K562 (cell line): ENCODE measurements around the gene TLR6. TPM values are rescaled to one million over a fixed set of nuclear protein-coding genes. Genes with fewer than 3 reads are reported as not detected.
A peak's percentile ranks its signal among the peaks of the same experiment; 100 is the strongest.

Experiments used
- ARID1B ChIP-seq: fragments of 450-650 bp; IDR thresholded peaks from 2 replicates; pipeline ENCODE4 v1.6.1; 2016; ENCODE audit warnings: antibody characterized with exemption, mild to moderate bottlenecking, inconsistent platforms
- CHD7 ChIP-seq: fragments of 200-600 bp; sonication (generic); IDR thresholded peaks from one replicate; pipeline ENCODE4 v1.6.1; 2012; ENCODE audit warnings: mild to moderate bottlenecking, low read depth, low read length, inconsistent platforms
- DMBX1 ChIP-seq: fragments of 250-450 bp; sonication (Bioruptor Pico); IDR thresholded peaks from 2 replicates; pipeline ENCODE4 v1.8.0; 2022; ENCODE audit warnings: inconsistent platforms, mild to moderate bottlenecking, moderate library complexity, borderline replicate concordance
- GABPB1 ChIP-seq: sonication (generic); formaldehyde crosslinking; IDR thresholded peaks from 2 replicates; pipeline ENCODE4 v1.8.0; 2022; ENCODE audit warnings: mild to moderate bottlenecking, missing genetic modification reagents
- GABPB2 ChIP-seq: fragments of 250-450 bp; sonication (Bioruptor Pico); conservative IDR thresholded peaks from 2 replicates; pipeline ENCODE4 v1.5.1; 2021; ENCODE audit warnings: mild to moderate bottlenecking
- GTF2F1 ChIP-seq: IDR thresholded peaks from 2 replicates; pipeline ENCODE4 v1.6.1; 2011; ENCODE audit warnings: low read depth, low read length, improper control_type of control experiment
- PBX2 ChIP-seq, 2 experiments: IDR thresholded peaks in 1 of 2; conservative IDR thresholded peaks in 1 of 2; 2 replicates each; pipeline ENCODE4 v1.6.1; 2016; ENCODE audit warnings: low read depth in 2 of 2, mild to moderate bottlenecking in 1 of 2, missing compliant biosample characterization in 1 of 2, missing genetic modification characterization in 1 of 2, moderate library complexity in 1 of 2
- PYGO2 ChIP-seq: fragments of 450-650 bp; IDR thresholded peaks from 2 replicates; pipeline ENCODE4 v1.6.1; 2016; ENCODE audit warnings: mild to moderate bottlenecking, missing genetic modification characterization, moderate library complexity, missing compliant biosample characterization
- TAL1 ChIP-seq: fragments of 450-650 bp; IDR thresholded peaks from 2 replicates; pipeline ENCODE4 v1.6.1; 2016; ENCODE audit warnings: mild to moderate bottlenecking
- USF1 ChIP-seq: sonication (generic); formaldehyde crosslinking; IDR thresholded peaks from 2 replicates; pipeline ENCODE4 v1.9.0; 2022; ENCODE audit warnings: mild to moderate bottlenecking, missing genetic modification reagents
- YY1 ChIP-seq, 3 experiments: IDR thresholded peaks; 2 replicates each; pipeline ENCODE4 v1.6.1; 2011; ENCODE audit warnings: low read length in 2 of 3, mild to moderate bottlenecking in 2 of 3, moderate library complexity in 2 of 3, borderline replicate concordance in 1 of 3, control low read depth in 1 of 3, low read depth in 1 of 3; ENCODE audit not compliant: insufficient read depth in 3 of 3, insufficient replicate concordance in 2 of 3, control insufficient read depth in 1 of 3, insufficient read length in 1 of 3; ENCODE audit errors: extremely low read depth in 1 of 3
- polyA plus RNA-seq, 8 experiments: library from polyadenylated mRNA; depleted of rRNA in 4 of 8; stranded (reverse) in 5 of 8; unstranded in 3 of 8; fragments of >200 nt; fragmentation: Nextera tagmentation in 2 of 8; fragmentation: Illumina TruSeq in 1 of 8; extraction: Ambion mirVana in 2 of 8; extraction: Trizol in 1 of 8; gene quantifications; 2 replicates each; pipeline versions ENCODE4 v1.2.1 to v1.2.3, GENCODE V29; 2011 to 2014; ENCODE audit warnings: inconsistent platforms in 1 of 8, missing spikeins in 1 of 8
- total RNA-seq, 7 experiments: library from RNA; depleted of rRNA in 6 of 7; stranded (reverse); fragments of >200 nt in 6 of 7; fragmentation: Illumina TruSeq in 2 of 7; extraction: Trizol in 2 of 7; gene quantifications; 2 replicates each; pipeline versions ENCODE4 v1.2.1 to v1.2.3, GENCODE V29; 2011 to 2021; ENCODE audit warnings: low replicate concordance in 1 of 7

The TLR6 gene
- total and polyA plus RNA-seq, 9 of the 15 experiments (the other 6 are each of a cell fraction or from before 2014, with no cell fraction given): 0.08 to 1.9 (median 0.91) TPM

GRCh38 chr4:38905652-38906385, 49.2 kb upstream of the TLR6 start (continued):
- TF ChIP-seq CHD7 (no peak), PYGO2 (tag) (no peak), GABPB1 (no peak), ARID1B (peak; percentile 84), TAL1 (peak; percentile 75), DMBX1 (CRISPR knock-in tag) (no peak), PBX2 (CRISPR knock-in tag; IDR thresholded peaks at IDR 0.05; ENCODE audit: low read depth) (no peak), PBX2 (tag; conservative IDR thresholded peaks at IDR 0.05; ENCODE audit: low read depth) (no peak), GABPB2 (CRISPR knock-in tag) (no peak), USF1 (CRISPR knock-in tag) (no peak), YY1 (IDR thresholded peaks at IDR 0.05; ENCODE audit: borderline replicate concordance in 1 of 3, control insufficient read depth in 1 of 3, extremely low read depth in 1 of 3, insufficient read depth in 3 of 3, insufficient read length in 1 of 3, insufficient replicate concordance in 2 of 3, low read depth in 1 of 3, low read length in 2 of 3) (no peak), GTF2F1 (no peak)
